Ovary (tissue), 9 donors: ENCODE results near the gene TWIST1. TPM values are rescaled to one million over a fixed set of nuclear protein-coding genes. Genes with fewer than 3 reads are reported as not detected.

Experiments
- DNase-seq, 5 donors: peaks; one replicate each; pipeline ENCODE4 v3.0.0-alpha.2; 2019 to 2020
- H3K27ac ChIP-seq, 2 donors: fragments of 200-600 bp; one replicate each; pipeline versions ENCODE4 v1.5.1 to v1.8.0; 2019 to 2022
- H3K27me3 ChIP-seq: fragments of 200-600 bp; one replicate; pipeline ENCODE4 v1.8.0; 2022
- H3K36me3 ChIP-seq: fragments of 200-600 bp; sonication (generic); one replicate; pipeline ENCODE4 v1.5.1; 2019
- H3K4me1 ChIP-seq: one replicate; pipeline ENCODE4 v1.8.1; 2013; ENCODE audit warnings: mild to moderate bottlenecking, moderate library complexity; ENCODE audit not compliant: insufficient read depth
- H3K4me3 ChIP-seq: fragments of 200-600 bp; sonication (generic); one replicate; pipeline ENCODE4 v1.5.1; 2017
- H3K9me3 ChIP-seq, 2 donors: fragments of 200-600 bp in 1 of 2; sonication (generic) in 1 of 2; one replicate each; pipeline versions ENCODE4 v1.5.1 to v1.8.1; 2013 to 2019; ENCODE audit warnings: mild to moderate bottlenecking in 1 of 2, moderate library complexity in 1 of 2
- CTCF ChIP-seq, 3 donors: fragments of 450-650 bp in 2 of 3; fragments of 200-600 bp in 1 of 3; IDR thresholded peaks; one replicate each; pipeline versions ENCODE4 v1.5.1 to v1.8.0; 2016 to 2022; ENCODE audit warnings: antibody characterized with exemption in 3 of 3, mild to moderate bottlenecking in 1 of 3
- EP300 ChIP-seq: sonication (generic); formaldehyde crosslinking; IDR thresholded peaks from one replicate; pipeline ENCODE4 v1.6.1; 2017; ENCODE audit warnings: antibody characterized with exemption
- POLR2A ChIP-seq: fragments of 450-650 bp; IDR thresholded peaks from one replicate; pipeline ENCODE4 v1.6.1; 2017; ENCODE audit warnings: antibody characterized with exemption, mild to moderate bottlenecking, moderate library complexity
- WGBS, 3 donors: extraction: QIAGEN DNeasy Blood & Tissue Kit in 1 of 3; methylation state at CpG; one replicate each; pipeline versions ENCODE4 v1.1.5 to v1.1.7; 2013 to 2017; 5-methylcytosine and 5-hydroxymethylcytosine counted together
- intact Hi-C, 4 donors: fragments of 100-400 bp; cut with DNase I; formaldehyde crosslinking; loops; one replicate each; pipeline versions ENCODE4 v1.11.0 to v1.15.1; 2022 to 2023
- polyA plus RNA-seq, 2 donors: library from polyadenylated mRNA; stranded (reverse); fragments of 200-250 nt in 1 of 2; fragments of 350-450 nt in 1 of 2; fragmentation: Illumina TruSeq in 1 of 2; extraction: RNeasy Lipid Tissue Mini Kit (QIAGEN cat#74804) in 1 of 2; gene quantifications; one replicate each; pipeline ENCODE4 v1.2.3, GENCODE V29; 2013 to 2014
- total RNA-seq, 7 donors: library from RNA; depleted of rRNA in 2 of 7; stranded (reverse); fragments of >200 nt in 2 of 7; fragmentation: NEBNext Ultra II Directional in 3 of 7; extraction: Animal tissue kit (Norgen Biotek cat#: 25700) in 3 of 7; gene quantifications; one replicate each; pipeline versions ENCODE4 v1.1.0 to v1.2.4, GENCODE V29; 2016 to 2023
- donor health status: DM: no; HTN: no; CAD: no; lungs with moderate emphysema.
- donor health status: DM: no; HTN: no; CAD: no.
- donor health status: Bipolar disorder and iron deficiency.
- donor health status: DM: yes; HTN: yes; CAD: no.
- donor health status: DM: no; HTN: no; CAD: no.
- donor health status: DM: yes; HTN: yes; CAD: no.

Gene TWIST1
- total and polyA plus RNA-seq, 9 donors = 2.7 to 8.6 (median 5.0) TPM

DNA sequence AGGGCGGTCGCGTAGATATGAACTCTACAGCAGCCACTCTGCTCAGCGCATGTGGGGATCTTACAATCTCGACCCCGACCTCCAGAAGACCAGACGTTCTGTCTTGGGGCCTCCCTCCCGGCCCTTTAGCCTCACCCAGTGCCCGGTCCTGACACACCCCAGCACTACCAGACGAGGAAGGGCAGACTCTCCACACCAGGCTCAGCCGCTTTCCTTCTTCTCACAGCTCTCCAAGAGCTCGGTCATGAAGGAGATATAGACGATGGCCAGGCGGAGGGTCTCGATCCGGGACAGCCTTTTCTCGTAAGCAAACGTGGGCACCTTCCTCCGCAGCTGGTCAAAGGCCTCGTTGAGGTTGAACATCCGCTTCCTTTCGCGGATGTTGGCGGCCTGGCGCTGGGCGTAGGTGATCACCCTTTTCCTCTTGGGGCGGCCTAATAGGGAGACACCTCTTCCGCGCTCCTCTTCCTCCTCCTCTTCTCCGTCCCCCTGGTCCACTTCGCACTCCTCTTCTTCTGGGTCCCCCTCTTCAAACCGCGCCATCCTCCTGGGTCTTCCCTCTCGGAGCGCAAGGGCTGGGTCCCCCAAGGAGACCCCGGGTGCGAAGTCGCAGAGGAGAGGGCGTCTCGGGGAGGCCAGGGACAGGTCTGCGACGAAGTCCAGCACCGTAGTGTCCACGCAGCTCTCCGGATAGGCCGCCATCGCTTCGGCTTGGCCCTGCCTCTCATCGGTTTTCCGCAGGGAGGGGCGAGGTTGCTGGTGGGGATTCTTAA, 27.4 kb upstream of the TWIST1 start, which contains the start of gene FERD3L:
FERD3L (minus strand) TSS at position 761 of the 773 bp plus-strand sequence; CDS start at position 702, 59 bp downstream.
- H3K27me3 ChIP-seq = no peaks in the 10 kb centered on the region
- 4 to 7% (median 4%) methylated on average over 50 to 51 of the region's 51 CpGs for WGBS, 3 donors

GRCh38 chr7:19143881-19144574, 26.6 kb upstream of the TWIST1 start:
- intact Hi-C loops = no loop called here
- WGBS, 3 donors = 5 to 8% (median 7%) methylated on average over 30 of the region's 30 CpGs
- no peak overlapping the region for H3K4me3 ChIP-seq
- no peak for TF ChIP-seq CTCF (IDR thresholded peaks at IDR 0.05)
- no peak for TF ChIP-seq EP300
- H3K36me3 ChIP-seq = no peaks in the 10 kb centered on the region
- H3K27me3 ChIP-seq = no peaks in the 10 kb centered on the region
- H3K27ac ChIP-seq = no peak overlapping the region
- H3K9me3 ChIP-seq = no peaks in the 10 kb centered on the region
- no peaks in the 10 kb centered on the region for H3K4me1 ChIP-seq
- no peak for DNase-seq

More for the DNA sequence above, 27.4 kb upstream of the TWIST1 start, which contains the start of gene FERD3L:
- no peak for DNase-seq
- intact Hi-C loops = no loop called here
- H3K9me3 ChIP-seq = no peaks in the 10 kb centered on the region
- H3K4me1 ChIP-seq = no peaks in the 10 kb centered on the region
- no peak within 1 kb of the TSS for H3K4me3 ChIP-seq
- H3K36me3 ChIP-seq = no peaks in the 10 kb centered on the region
- H3K27ac ChIP-seq = no peak within 1 kb of the TSS
- no peak for TF ChIP-seq CTCF (IDR thresholded peaks at IDR 0.05)
- TF ChIP-seq POLR2A = no peak
- TF ChIP-seq EP300 = no peak

DNA sequence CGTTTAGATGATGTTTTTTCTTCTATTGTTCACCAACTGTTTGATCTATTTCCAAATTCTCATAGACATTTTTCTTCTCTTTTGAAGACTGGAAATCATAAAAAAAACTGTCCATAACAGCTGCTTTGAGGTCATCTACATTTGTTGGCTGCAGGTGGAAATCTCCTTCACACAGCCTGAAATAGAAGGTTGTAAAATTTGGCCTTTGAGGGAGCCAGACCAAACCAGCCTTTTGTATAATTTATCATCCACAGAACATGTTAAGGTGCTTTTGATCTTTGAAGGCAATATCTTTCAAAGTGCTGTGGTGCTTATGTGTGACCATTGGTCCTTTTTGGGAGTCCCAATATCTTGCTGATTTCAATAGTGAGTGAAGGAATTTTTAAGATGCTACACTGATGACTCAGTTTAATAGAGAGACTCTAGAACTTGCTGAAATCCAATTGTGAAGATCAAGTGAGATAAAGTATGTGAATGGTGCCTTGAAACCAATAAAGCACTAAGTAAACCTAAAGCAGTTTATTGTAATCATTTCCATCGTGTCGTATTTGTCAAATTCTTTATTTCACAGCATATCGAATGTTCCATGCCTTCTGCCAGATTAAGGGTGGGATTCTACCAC, 22.4 kb upstream of the TWIST1 start:
- DNase-seq = no peak
- intact Hi-C loops = no loop called here
- H3K4me1 ChIP-seq = no peaks in the 10 kb centered on the region
- no peak for TF ChIP-seq CTCF (IDR thresholded peaks at IDR 0.05)
- no peak for TF ChIP-seq EP300
- no peak for TF ChIP-seq POLR2A
- no peak overlapping the region for H3K27ac ChIP-seq
- WGBS, 3 donors = 79 to 83% (median 82%) methylated on average over 4 of the region's 4 CpGs
- no peaks in the 10 kb centered on the region for H3K9me3 ChIP-seq
- H3K27me3 ChIP-seq = no peaks in the 10 kb centered on the region
- no peak overlapping the region for H3K4me3 ChIP-seq
- H3K36me3 ChIP-seq = no peaks in the 10 kb centered on the region

DNA sequence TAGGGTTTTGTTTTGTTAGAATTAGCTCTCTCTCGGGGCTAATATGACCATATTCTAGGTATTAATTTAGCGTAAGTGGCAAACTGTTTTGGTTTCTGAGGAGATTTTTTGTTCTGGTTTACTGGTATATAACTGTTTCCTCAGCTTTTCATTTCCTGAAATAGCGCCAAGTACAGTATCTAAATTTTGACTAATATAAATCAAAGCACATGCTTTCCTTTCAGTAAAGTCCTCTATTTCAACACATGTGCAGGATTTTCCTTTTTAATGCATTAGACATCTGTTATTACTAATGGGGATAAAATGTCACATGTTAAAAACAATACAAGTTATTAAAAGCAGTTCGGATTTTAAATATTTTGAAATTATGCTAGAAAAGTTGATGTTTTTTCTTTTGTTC, 16.4 kb upstream of the TWIST1 start:
- H3K36me3 ChIP-seq = no peaks in the 10 kb centered on the region
- no peaks in the 10 kb centered on the region for H3K4me1 ChIP-seq
- H3K4me3 ChIP-seq = no peak overlapping the region
- no peak overlapping the region for H3K27ac ChIP-seq
- no peaks in the 10 kb centered on the region for H3K9me3 ChIP-seq
- no peak for DNase-seq
- H3K27me3 ChIP-seq = no peaks in the 10 kb centered on the region
- intact Hi-C loops = no loop called here
- TF ChIP-seq EP300 (no peak), POLR2A (no peak), CTCF (IDR thresholded peaks at IDR 0.05) (no peak)
- 10 to 21% (median 12%) methylated on average over 4 of the region's 4 CpGs for WGBS, 3 donors
